GM15510 (cell line): Measurements from ENCODE around the gene ZNF133.

Experiments
- POLR2A ChIP-seq: IDR thresholded peaks from 3 replicates; pipeline ENCODE4 v1.6.1; 2011; ENCODE audit warnings: borderline replicate concordance; ENCODE audit not compliant: insufficient read length; ENCODE audit errors: extremely low read depth

The ZNF133 gene

DNA sequence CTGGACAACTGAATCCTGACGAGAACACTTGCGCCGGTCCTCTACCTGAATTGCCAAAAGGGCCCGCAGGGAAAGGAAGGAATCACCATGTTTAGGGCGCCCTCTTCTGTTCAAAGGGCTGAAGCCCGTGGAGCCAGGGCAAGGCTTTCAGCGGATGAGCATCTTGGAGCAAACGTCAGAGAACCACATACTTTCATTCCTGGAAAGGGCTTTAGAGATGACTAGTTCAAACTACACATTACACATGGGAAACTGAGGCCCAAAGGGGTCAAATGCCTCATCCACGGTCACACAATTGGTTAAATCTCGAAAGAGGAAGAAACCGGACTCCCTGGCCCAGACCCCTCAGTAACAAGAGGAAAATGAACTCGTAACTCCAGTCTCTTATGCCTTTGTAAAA is 11.5 kb upstream of the ZNF133 start:
- TF ChIP-seq POLR2A = no peak

DNA sequence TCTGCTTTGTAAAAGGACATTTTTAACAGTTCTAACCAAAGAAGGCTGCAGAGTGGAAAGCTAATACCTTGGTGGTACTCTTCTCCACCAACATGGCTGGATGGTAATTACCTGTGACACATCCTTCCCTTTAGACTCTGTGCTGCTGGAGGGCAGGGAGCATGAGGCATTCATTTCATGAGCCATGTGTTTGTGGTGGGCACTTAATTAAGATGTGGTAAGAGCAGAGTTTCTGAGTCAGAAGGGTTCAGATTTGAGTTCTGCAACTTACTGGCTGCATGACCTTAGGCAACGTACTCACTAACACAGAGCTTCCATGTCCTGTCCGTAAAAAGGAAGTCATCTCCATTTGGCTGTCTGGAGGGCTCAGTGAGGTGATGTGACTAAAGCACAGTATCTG is 9.1 kb upstream of the ZNF133 start:
- no peak for TF ChIP-seq POLR2A

DNA sequence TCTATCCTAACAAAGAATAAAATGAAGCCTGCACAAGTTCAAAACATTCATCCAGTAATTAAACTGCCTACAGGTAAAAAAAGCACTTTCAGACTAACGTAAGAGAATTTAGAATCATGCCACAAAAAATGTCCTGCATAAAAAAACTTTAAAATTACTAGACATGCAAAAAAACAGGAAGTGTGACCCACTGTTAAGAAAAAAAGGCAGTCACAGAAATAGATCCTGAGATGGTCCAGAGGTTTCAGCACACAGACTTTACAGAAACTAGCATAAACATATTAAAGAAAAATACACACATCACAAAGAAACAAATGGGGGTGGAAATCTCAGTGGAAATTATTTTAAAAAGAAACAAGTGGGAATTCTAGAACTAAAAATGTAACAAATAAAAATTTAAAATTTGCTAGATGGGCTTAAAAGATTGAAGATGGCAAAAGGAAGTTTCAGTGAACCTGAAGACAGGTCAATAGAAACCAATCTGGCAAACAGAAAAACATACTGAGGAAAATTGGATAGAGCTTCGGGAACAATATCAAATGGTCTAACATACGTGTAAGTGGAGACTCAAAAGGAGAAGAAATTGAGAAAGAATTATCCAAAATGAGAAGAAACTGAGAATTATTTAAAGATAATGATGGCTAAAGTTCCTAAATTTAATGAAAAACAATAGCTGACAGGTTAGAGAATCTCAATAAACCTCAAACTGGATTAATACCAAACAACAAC is 3.4 kb upstream of the ZNF133 start:
- TF ChIP-seq POLR2A = no peak

DNA sequence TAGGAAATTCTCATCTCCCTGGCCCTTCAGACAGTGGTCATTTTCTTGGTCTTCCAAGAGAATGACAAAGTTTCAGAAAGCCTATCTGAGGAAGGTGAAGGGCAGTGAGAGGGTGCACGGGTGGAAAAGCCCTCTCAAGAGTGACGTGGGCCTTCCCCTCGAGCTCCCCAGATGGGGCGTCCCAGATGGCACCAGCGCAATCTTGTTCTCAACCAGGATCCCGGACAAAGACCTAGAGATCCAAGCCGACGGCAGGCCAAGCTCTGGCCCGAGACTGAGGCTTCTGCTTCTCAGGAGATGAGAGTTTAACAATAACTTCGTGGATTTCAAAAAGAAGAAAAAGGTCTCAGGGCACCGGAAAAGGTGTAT is 797 bp upstream of the ZNF133 start:
- no peak for TF ChIP-seq POLR2A

DNA sequence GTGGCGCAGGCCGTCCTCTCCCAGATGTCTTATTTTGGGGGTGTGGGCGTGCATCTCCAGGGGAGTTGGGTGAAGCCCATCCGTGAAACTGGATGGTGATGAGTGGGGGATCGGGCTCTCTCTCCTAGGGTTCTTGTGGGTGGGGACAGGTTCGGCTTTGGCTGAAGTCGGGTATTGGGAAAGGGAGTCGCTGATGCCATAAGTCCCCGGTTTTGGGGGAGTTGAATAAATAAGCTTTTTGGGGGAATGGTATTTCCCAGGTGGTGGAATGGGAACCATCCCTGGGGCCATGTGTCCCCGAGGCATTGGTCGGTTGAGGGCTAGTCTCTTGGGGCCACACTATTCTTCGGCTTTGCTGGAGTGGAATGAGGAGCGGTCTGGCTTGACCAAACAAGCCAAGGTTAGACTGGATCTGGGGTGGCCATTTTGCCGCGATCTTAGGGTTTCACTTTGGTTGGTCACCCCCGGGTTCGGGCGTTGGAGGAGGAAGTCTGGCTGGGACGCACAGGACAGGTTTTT is 481 bp downstream of the ZNF133 start:
- no peak for TF ChIP-seq POLR2A

DNA sequence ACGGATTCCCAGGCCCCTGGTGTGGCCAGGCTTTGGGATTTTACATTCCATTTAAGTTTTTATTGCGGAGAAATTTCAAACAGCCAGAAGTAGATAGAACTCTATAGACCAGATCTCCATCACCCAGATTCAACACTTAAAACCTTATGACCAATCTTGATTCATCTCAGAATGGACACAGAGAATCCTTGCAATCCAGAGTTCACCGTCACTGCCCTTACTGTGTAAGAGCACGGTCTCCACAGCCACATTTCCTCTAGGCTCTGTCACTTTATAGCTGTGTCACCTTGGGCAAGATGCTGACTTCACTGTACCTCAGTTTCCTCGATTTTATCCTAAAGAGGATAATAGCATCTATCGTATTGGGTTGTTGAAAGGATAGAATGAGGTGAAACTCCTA is 979 bp downstream of the ZNF133 start:
- no peak for TF ChIP-seq POLR2A

DNA sequence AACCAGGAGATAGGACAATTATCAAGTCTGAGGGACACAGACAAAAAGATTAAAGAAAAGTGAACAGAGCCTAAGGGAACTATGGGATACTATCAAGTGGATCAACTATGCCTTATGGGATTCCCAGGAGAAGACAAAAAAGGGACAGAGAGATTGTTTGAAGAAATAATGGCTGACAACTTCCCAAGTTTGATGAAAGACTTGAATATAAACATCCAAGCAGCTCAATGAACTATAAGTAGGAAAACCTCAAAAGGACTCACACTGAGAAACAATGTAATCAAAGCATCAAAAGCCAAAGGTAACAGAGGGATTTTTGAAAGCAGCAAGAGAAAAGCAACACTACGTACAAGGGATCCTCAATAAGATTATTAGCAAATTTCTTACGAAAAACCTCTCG is 11.0 kb downstream of the ZNF133 start:
- no peak for TF ChIP-seq POLR2A

DNA sequence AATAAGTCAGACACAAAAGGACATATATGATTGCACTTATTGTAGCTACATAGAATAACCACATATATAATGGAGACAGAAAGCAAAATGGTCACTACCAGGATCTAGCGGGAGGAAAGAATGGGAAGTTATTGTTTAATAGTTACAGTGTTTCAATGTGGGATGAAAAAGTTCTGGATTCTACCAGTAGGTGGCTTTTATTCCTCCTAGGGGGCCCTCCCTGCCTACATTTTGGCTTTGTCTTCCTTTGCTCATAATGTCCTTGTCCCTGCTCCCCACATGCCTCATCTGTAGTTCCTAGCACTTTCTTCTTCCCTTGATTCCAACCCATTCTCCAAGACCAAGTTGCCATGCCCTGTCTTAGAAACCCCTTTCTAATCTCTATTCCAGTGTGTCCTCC is 16.3 kb downstream of the ZNF133 start:
- TF ChIP-seq POLR2A = no peak

DNA sequence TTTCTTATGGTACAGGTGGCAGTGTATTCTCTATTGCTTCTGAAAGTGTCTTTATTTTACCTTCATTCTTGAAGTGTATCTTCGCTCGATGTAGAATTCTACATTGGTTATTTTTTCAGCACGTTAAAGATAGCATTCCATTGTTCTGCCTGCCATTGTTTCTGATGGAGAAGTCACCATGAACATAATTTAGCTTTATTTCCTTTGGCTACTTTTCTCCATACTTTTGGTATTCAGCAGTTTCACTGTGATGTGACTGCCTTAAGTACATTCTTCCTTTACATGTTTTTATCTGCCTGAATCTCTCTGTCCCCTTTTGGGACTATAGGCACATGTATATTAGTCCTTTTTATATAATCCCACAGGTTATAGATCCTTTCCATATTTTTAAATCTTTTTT is 19.0 kb downstream of the ZNF133 start:
- TF ChIP-seq POLR2A = no peak

DNA sequence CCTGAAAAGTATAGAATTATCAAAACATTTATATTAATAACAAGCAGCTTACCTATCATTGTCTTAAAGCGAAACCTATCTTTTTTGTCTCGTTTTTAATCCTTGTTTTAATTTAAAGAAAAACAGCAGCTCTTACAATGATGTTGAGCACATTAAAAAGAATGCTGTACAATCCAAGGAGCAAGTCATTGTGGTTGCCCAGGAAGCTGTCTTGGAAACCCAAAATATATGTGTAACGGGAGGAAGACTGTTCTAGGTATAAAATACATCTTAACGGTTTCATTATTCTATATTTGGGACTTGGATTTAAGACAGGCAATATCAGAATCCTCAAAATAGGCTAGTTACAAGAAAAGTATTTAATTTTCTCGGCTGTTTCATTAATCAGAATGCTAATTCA is 21.7 kb downstream of the ZNF133 start:
- no peak for TF ChIP-seq POLR2A

DNA sequence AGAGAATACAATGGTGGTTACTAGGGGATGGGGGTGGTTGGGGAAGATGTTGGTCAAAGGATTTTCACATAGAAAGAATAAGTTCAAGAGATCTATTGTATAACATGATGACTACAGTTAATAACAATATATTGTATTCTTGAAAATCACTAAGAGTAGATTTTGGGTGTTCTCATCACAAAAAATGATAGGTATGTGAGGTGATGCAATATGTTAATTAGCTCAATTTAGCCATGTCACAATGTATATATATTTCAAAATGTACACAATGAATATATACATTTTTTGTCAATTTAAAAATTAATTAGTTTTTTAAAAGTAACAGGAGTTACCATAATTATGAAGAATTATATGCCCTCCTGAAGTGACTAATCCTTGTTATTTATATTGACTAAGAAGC is 22.3 kb downstream of the ZNF133 start:
- TF ChIP-seq POLR2A = no peak

DNA sequence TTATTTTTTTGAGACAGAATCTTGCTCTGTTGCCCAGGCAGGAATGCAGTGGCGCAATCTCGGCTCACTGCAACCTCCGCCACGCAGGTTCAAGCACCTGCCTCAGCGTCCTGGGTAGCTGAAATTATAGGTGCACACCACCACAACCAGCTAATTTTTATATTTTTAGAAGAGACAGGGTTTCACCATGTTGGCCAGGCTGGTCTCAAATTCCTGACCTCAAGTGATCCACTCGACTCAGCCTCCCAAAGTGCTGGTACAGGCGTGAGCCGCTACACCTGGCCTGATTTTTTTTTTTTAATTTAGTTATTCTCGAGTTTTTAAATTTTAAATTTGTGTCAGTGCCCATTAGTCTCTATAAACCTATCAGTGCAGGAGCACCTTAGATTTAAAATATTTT is 24.4 kb downstream of the ZNF133 start:
- no peak for TF ChIP-seq POLR2A

DNA sequence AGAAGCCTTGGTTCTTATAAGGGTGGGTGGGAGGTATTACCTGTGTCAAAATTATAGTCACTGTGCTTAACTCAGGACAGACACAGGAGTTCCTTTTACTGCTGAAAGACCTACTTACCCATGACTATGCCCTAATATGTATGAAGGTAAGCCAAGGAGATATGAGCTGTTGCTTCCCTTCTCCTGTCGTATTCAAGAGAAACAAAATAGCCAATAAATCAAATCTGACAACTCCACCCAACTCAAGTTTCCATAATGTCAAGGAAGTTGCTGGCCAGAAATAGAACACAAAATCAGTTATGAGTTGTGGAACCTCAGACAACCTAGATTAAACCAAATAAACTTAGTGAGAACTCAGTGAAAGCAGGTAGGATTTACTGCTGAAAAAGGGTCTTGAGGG is 25.1 kb downstream of the ZNF133 start:
- no peak for TF ChIP-seq POLR2A

DNA sequence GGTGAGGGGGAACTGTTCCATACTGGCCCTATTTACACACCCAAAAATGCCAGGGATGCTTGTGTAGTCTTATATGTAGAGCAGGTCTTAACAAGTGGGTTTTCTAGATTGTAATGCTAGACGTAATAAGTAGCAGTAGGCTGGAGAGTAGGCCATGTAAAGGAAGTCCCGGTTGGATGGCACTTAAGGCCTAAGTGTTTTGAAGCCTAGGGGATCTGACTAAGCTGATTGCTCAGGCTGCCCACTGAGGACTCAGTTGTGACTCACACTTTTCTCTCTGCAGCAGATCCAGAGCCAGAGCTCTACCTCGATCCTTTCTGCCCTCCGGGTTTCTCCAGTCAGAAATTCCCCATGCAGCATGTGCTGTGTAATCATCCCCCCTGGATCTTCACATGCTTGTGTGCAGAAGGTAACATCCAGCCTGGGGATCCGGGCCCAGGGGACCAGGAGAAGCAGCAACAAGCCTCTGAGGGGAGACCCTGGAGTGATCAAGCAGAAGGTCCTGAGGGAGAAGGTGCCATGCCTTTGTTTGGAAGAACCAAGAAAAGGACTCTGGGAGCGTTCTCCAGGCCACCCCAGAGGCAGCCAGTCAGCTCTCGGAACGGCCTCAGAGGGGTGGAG is 26.6 kb downstream of the ZNF133 start:
- TF ChIP-seq POLR2A = no peak

DNA sequence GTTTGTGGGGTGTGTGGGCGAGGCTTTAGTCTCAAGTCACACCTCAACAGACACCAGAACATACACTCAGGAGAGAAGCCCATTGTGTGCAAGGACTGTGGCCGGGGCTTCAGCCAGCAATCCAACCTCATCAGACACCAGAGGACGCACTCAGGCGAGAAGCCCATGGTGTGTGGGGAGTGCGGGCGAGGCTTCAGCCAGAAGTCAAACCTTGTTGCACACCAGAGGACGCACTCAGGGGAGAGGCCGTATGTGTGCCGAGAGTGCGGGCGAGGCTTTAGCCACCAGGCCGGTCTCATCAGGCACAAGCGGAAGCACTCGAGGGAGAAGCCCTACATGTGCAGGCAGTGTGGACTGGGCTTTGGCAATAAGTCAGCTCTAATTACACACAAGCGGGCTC is 27.8 kb downstream of the ZNF133 start:
- TF ChIP-seq POLR2A = no peak

DNA sequence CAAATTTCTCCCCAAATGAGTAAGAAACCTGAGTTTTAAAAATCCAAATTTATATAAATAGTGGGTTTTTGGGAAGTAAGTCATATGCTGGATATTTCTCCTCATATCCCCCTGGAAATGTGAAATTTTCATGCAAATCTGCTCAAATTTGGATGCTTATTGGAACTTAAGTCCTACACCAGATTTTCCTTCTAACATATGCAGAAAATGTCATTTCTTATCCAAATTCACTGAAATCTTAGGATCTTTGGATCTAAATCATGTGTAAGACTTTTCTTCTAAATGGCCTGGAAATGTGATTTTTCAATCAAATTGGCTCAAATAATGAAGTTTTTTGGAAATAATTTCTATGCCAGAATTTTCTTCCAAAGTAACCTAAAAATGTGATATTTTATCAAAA is 33.0 kb downstream of the ZNF133 start:
- no peak for TF ChIP-seq POLR2A

DNA sequence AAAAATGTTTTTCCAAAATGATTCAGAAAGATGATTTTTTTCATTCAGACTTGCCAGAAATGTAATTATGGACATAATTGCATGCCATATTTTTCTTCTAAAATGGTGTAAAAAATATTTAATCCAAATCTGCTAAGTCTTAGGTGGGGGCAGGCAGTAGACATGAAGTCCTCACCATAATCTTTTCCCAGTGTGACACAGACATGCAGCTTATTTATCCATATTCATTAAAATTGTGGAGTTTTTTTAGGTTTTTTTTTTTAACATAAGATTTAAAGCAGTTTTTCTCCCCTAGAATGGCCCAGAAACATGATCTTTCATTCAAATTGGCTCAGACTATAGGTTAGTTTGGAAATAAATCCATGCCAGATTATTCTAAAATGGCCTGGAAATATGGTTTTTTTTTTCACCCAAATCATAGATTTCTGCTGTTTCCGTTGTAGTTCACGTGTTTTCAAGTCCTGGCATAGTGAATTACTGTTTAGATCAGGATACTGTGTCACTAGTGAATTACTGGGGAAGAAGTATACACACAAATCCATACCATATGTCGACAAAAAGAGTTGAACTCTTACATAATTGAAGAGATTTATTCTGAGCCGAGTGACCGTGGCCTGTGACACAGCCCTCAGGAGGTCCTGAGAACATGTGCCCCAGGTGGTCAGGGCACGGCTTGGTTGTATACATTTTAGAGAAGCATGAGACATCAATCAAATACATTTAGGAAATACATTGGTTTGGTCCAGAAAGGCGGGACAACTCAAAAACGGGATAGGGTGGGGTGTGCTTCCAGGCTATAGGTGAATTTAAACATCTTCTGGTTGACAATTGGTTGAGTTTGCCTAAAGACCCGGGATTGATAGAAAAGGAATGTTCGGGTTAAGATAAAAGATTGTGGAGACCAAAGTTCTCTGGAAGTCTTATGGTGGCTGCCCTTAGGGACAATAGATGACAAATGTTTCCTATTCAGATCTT is 33.9 kb downstream of the ZNF133 start:
- TF ChIP-seq POLR2A = no peak
